HepG2 (cell line): ENCODE data around the gene SCARF1. TPM values are rescaled to one million over a fixed set of nuclear protein-coding genes. Genes with fewer than 3 reads are reported as not detected.

Source experiments
- AGO1 ChIP-seq: fragments of 200-400 bp; formaldehyde crosslinking; IDR thresholded peaks from 2 replicates; pipeline ENCODE4 v1.6.1; 2017; ENCODE audit warnings: mild to moderate bottlenecking, low read depth, low read length, moderate library complexity; ENCODE audit not compliant: poor library complexity, severe bottlenecking
- BCLAF1 ChIP-seq: fragments of 450-650 bp; IDR thresholded peaks from 2 replicates; pipeline ENCODE4 v1.6.1; 2017; ENCODE audit warnings: mild to moderate bottlenecking
- CSRNP2 ChIP-seq: sonication (generic); formaldehyde crosslinking; conservative IDR thresholded peaks from 2 replicates; pipeline ENCODE4 v1.8.0; 2022; ENCODE audit warnings: low read depth, missing genetic modification reagents
- DBP ChIP-seq: sonication (generic); formaldehyde crosslinking; IDR thresholded peaks from 2 replicates; pipeline ENCODE4 v1.4.0; 2020; ENCODE audit warnings: missing genetic modification reagents; ENCODE audit errors: not compliant biosample characterization
- FOXJ3 ChIP-seq: sonication (generic); formaldehyde crosslinking; IDR thresholded peaks from 2 replicates; pipeline ENCODE4 v1.4.0; 2020; ENCODE audit warnings: missing genetic modification reagents, mild to moderate bottlenecking, borderline replicate concordance
- GATA4 ChIP-seq: sonication (generic); IDR thresholded peaks from 2 replicates; pipeline ENCODE4 v1.6.1; 2016; ENCODE audit warnings: antibody characterized with exemption, low read depth, borderline replicate concordance
- MIXL1 ChIP-seq: IDR thresholded peaks from 2 replicates; pipeline ENCODE4 v1.6.1; 2016
- PAF1 ChIP-seq: IDR thresholded peaks from 2 replicates; pipeline ENCODE4 v1.6.1; 2016; ENCODE audit warnings: missing genetic modification reagents, missing compliant biosample characterization
- SATB2 ChIP-seq: sonication (generic); formaldehyde crosslinking; IDR thresholded peaks from 2 replicates; pipeline ENCODE4 v1.5.0; 2020; ENCODE audit warnings: missing genetic modification reagents
- SOX6 ChIP-seq, 2 experiments: fragments of 450-650 bp in 1 of 2; sonication (generic) in 1 of 2; formaldehyde crosslinking in 1 of 2; IDR thresholded peaks; 2 replicates each; pipeline versions ENCODE4 v1.4.0 to v1.6.1; 2017 to 2020; ENCODE audit warnings: antibody characterized with exemption in 1 of 2, mild to moderate bottlenecking in 1 of 2, missing genetic modification reagents in 1 of 2
- THRA ChIP-seq: sonication (generic); formaldehyde crosslinking; IDR thresholded peaks from 2 replicates; pipeline ENCODE4 v1.4.0; 2020; ENCODE audit warnings: missing genetic modification reagents, borderline replicate concordance
- ZFX ChIP-seq: sonication (generic); formaldehyde crosslinking; IDR thresholded peaks from 2 replicates; pipeline ENCODE4 v1.4.0; 2020; ENCODE audit warnings: mild to moderate bottlenecking, low read depth, missing genetic modification reagents, moderate library complexity
- ZNF343 ChIP-seq: sonication (generic); formaldehyde crosslinking; IDR thresholded peaks from 2 replicates; pipeline ENCODE4 v1.4.0; 2020; ENCODE audit warnings: mild to moderate bottlenecking, missing genetic modification reagents
- ZNF350 ChIP-seq: sonication (generic); formaldehyde crosslinking; IDR thresholded peaks from 2 replicates; pipeline ENCODE4 v1.4.0; 2020; ENCODE audit warnings: mild to moderate bottlenecking, low read depth, missing genetic modification reagents, borderline replicate concordance
- ZNF713 ChIP-seq: sonication (generic); formaldehyde crosslinking; IDR thresholded peaks from 2 replicates; pipeline ENCODE4 v1.4.0; 2020; ENCODE audit warnings: mild to moderate bottlenecking, missing genetic modification reagents
- ZNF777 ChIP-seq: sonication (generic); formaldehyde crosslinking; IDR thresholded peaks from 2 replicates; pipeline ENCODE4 v1.4.0; 2020; ENCODE audit warnings: missing genetic modification reagents
- polyA plus RNA-seq, 8 experiments: library from polyadenylated mRNA; depleted of rRNA in 3 of 8; stranded (reverse) in 7 of 8; unstranded in 1 of 8; fragments of >200 nt; fragmentation: Illumina TruSeq in 4 of 8; extraction: Trizol in 4 of 8; gene quantifications; 2 replicates each; pipeline versions ENCODE4 v1.2.1 to v1.2.3, GENCODE V29; 2011 to 2016; ENCODE audit warnings: low read depth in 4 of 8, missing spikeins in 1 of 8, mixed read lengths in 1 of 8; ENCODE audit not compliant: insufficient read depth in 1 of 8
- total RNA-seq, 5 experiments: library from RNA; depleted of rRNA; stranded (reverse); fragments of >200 nt; fragmentation: Illumina TruSeq; extraction: Trizol; gene quantifications; 2 replicates each; pipeline ENCODE4 v1.2.3, GENCODE V29; 2016; ENCODE audit warnings: low read depth in 1 of 5
- TF ChIP-seq, protein P1 (sequence below): sonication (generic); formaldehyde crosslinking; IDR thresholded peaks from 2 replicates; pipeline ENCODE4 v1.8.0; 2022; ENCODE audit warnings: low read depth, missing genetic modification reagents
- TF ChIP-seq, protein P2 (sequence below): sonication (generic); formaldehyde crosslinking; IDR thresholded peaks from 2 replicates; pipeline ENCODE4 v1.4.0; 2020; ENCODE audit warnings: missing genetic modification reagents

Gene SCARF1
- total and polyA plus RNA-seq, 2 of the 13 experiments (the other 11 are each of a cell fraction or from before 2014, with no cell fraction given): 0.24 to 0.71 TPM

DNA sequence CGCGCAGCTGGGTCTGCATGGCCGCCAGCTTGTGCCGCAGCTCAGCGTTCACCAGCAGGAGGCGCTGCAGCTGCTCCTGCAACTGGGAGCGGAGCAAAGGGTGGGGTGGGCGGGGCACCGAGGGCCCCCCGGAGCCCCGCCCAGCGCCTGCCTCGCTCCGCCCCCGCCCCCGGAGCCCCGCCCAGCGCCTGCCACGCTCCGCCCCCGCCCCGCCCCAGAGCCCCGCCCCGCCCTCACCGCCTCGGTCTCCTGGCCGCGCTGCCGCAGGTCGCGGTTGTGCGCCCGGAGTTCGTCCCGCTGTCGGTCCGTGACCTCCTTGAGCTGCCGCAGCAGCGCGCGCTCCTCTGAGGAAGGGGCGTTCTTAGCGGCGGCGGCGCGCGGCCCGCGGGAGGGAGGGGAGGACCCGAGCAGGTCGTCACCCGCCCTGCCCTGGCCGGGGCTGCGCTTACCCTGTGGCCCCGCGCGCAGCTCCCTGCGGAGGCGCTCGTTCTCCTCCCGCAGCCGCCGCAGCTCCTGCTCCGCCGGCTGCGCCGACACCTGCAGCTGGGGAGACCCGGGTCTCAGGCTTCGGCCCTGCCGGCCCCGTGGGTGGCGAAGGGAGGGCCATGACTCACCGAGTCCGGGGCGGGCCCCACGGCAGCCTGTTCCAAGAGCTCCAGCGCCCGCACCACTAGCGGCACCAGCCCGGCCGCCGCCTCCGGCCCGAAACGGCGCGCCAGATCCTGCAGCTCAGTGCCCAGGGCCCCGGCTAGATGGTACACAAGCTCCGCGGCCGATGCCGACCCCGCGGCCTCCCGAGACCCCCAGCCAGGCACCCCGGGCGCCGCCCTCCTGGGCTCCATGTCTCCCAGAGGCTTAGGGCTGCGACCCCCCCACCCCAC is 3.7 kb upstream of the SCARF1 start (continued):
- TF ChIP-seq PAF1: no peak
- TF ChIP-seq AGO1: peak; percentile 76
- no peak for TF ChIP-seq THRA
- no peak; the same call in none of the 2 replicates for TF ChIP-seq ZFX (CRISPR knock-in tag)
- TF ChIP-seq GATA4: no peak
- no peak for TF ChIP-seq DBP (CRISPR knock-in tag)
- TF ChIP-seq MIXL1: no peak
- no peak for TF ChIP-seq ZNF350 (CRISPR knock-in tag)
- TF ChIP-seq ZNF343: no peak; the same call in none of the 2 replicates
- TF ChIP-seq, protein P1, sequence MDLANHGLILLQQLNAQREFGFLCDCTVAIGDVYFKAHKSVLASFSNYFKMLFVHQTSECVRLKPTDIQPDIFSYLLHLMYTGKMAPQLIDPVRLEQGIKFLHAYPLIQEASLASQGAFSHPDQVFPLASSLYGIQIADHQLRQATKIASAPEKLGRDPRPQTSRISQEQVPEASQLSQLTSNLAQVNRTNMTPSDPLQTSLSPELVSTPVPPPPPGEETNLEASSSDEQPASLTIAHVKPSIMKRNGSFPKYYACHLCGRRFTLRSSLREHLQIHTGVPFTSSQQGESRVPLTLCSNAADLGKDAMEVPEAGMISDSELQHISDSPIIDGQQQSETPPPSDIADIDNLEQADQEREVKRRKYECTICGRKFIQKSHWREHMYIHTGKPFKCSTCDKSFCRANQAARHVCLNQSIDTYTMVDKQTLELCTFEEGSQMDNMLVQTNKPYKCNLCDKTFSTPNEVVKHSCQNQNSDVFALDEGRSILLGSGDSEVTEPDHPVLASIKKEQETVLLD (CRISPR knock-in tag): peak; percentile 79
- no peak for TF ChIP-seq SATB2 (CRISPR knock-in tag)
- TF ChIP-seq SOX6 (IDR thresholded peaks at IDR 0.05): no peak
- no peak for TF ChIP-seq SOX6 (CRISPR knock-in tag; IDR thresholded peaks at IDR 0.05)
- TF ChIP-seq FOXJ3 (CRISPR knock-in tag): no peak
- no peak for TF ChIP-seq ZNF713 (CRISPR knock-in tag)
- TF ChIP-seq ZNF777 (CRISPR knock-in tag): no peak
- no peak for TF ChIP-seq BCLAF1
- TF ChIP-seq, protein P2, sequence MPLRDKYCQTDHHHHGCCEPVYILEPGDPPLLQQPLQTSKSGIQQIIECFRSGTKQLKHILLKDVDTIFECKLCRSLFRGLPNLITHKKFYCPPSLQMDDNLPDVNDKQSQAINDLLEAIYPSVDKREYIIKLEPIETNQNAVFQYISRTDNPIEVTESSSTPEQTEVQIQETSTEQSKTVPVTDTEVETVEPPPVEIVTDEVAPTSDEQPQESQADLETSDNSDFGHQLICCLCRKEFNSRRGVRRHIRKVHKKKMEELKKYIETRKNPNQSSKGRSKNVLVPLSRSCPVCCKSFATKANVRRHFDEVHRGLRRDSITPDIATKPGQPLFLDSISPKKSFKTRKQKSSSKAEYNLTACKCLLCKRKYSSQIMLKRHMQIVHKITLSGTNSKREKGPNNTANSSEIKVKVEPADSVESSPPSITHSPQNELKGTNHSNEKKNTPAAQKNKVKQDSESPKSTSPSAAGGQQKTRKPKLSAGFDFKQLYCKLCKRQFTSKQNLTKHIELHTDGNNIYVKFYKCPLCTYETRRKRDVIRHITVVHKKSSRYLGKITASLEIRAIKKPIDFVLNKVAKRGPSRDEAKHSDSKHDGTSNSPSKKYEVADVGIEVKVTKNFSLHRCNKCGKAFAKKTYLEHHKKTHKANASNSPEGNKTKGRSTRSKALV (CRISPR knock-in tag): peak; percentile 84
- no peak for TF ChIP-seq CSRNP2 (CRISPR knock-in tag)
